Cardiac septum (tissue), 1 donor: ENCODE results near the gene PLEKHN1. TPM values are rescaled to one million over a fixed set of nuclear protein-coding genes. Genes with fewer than 3 reads are reported as not detected.
"Not testable (repeated sequence)": the region's sequence is repeated elsewhere in the genome, so short reads cannot be mapped to it uniquely, and the experiment has no call there.

Source experiments
- DNase-seq: peaks from one replicate; pipeline ENCODE4 v3.0.0-alpha.2; 2020; ENCODE audit warnings: low spot score
- intact Hi-C: fragments of 100-400 bp; cut with DNase I; formaldehyde crosslinking; loops from one replicate; pipeline ENCODE4 v1.14.0; 2022
- total RNA-seq: library from RNA; stranded (reverse); fragmentation: NEBNext Ultra II Directional; extraction: Animal tissue kit (Norgen Biotek cat#: 25700); gene quantifications from one replicate; pipeline ENCODE4 v1.2.1, GENCODE V29; 2021
- donor health status: DM: no; HTN: no; CAD: no.

Gene PLEKHN1
- total RNA-seq, 1 donor from 2014 or later, result not detected

DNA sequence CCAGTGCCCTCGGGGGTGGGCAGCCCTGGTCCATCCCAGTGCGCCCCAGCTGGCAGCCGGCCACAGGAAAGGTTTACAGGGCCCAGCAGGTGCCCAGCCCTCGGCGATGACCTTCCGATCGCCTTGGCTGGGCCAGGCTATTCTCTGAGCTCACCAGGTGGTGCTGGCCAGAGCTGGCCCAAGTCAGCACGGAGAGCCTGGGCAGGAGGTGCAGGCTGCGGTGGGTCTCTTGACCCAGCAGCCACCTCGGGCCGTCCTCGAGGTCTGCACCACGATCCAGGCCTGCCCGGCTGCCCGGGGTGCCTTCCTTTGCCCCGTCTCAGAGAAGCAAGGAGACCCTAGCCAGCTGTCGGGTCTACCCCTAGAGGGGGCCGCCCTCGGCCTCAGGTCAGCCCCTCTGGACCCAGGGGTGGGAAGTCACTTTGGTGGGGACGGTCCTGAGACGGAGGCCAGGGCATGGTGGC lies 15.2 kb downstream of the PLEKHN1 start:
- no peak for DNase-seq
- intact Hi-C loops, result no loop called here

- DNase-seq, result peak; percentile 87
- intact Hi-C loops, result no loop called here
Measured at GRCh38 chr1:981955-982558, 15.8 kb downstream of the PLEKHN1 start, which contains the start of gene PERM1. TSS of gene PERM1 (minus strand) at chr1:982093. CDS start at chr1:981029, 1,064 bp downstream.

DNA sequence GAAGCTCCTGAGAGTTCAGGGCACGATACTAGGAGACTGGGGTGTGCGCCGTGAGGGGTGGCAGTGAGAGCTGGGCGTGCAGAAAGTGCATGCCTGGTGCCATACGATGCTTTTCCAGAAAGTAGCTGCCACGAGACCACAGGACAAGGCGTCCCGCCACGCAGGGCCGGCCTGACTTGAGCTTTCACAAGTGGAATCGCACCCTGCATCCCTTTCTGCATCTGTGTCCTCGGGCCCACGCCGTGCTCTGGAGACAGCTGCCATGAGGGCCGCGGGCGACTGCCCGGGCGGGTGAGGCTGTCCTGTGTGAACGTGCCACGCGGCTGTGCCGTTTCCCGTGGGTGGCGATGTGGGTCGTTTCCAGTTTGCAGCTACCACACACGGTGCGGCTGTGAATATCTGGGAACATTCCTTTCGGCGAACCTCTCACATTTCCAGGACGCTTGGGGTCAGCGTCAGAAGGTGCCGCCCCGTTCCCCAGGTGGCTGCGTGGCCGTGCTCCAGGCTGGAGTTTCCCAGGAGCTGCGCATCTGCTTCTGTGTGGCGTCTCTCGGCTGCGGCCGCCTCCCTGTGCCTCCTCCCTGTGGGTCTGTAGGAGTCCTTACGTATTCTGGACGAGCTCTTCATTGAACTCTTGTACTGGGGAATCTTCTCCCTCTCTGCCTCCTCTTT lies 16.6 kb downstream of the PLEKHN1 start:
- DNase-seq, result no peak
- intact Hi-C loops, result no loop called here

- intact Hi-C loops, result loop anchor here (1.0 kb wide), 1 partner anchor 80 kb away; no protein-coding TSS in a partner anchor
- no peak for DNase-seq
Measured at GRCh38 chr1:983798-984475, 17.7 kb downstream of the PLEKHN1 start.

DNA sequence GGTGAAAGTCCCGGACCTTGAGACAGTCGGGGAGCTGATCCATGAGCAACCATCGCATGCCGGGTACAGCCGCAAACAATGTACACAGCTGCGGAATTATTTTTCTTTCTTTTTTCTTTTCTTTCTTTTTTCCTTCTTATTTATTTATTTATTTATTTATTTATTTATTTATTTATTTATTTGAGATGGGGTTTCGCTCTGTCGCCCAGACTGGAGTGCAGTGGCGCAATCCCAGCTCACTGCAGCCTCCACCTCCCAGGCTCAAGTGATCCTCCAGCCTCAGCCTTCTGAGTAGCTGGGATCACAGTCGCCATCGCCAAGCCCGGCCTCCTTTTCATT lies 18.2 kb downstream of the PLEKHN1 start:
- no peak for DNase-seq
- intact Hi-C loops, result loop anchor here (1.0 kb wide), 1 partner anchor 80 kb away; no protein-coding TSS in a partner anchor

- intact Hi-C loops, result no loop called here
- no peak for DNase-seq
Measured at GRCh38 chr1:985126-985525, 18.8 kb downstream of the PLEKHN1 start.

DNA sequence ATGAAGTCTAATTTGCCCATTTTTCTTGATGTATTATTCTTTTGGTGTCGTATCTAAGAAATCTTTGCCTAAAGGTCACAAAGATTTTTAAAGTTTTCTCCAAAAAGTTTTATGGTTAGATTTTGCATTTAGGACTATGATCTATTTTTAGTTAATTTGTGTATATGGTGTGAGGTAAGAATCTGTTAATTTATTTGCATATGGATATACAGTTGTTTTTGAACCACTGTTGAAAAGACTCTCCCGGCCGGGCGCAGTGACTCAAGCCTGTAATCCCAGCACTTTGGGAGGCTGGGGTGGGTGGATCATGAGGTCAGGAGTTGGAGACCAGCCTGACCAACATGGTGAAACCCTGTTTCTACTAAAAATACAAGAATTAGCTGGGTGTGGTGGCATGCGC lies 21.8 kb downstream of the PLEKHN1 start:
- DNase-seq, intact Hi-C loops: not testable (repeated sequence)

DNA sequence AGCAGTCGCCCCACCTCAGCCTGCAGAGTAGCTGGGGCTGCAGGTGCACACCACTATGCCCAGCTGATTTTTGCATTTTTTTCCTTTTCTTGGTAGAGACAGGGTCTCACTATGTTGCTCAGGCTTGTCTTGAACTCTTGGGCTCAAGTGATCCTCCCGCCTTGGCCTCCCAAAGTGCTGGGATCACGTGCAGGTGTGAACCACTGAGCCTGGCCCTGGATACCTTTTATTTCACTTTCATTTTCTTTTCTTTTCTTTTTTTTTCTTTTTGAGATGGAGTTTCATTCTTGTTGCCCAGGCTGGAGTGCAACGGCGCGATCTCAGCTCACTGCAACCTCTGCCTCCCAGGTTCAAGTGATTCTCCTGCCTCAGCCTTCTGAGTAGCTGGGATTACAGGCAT lies 25.0 kb downstream of the PLEKHN1 start:
- DNase-seq, intact Hi-C loops: not testable (repeated sequence)

GRCh38 chr1:991895-992294 lies 25.6 kb downstream of the PLEKHN1 start:
- no peak for DNase-seq
- intact Hi-C loops, result no loop called here

DNA sequence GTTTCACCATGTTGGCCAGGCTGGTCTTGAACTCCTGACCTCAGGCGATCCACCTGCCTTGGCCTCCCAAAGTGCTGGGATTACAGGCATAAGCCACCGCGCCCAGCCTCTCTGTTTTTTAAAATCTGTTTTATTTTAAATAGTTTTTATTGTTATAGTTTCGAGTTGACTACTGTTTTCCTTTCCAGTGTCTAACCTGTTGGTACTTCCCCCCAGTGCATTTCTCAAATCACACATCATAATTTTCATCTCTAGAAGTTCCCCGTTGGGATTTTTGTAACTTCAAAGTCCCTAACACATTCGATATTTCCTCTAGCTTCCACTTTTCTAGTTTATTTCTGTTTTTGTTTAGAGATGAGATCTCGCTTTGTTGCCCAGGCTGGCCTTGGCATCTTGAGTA lies 26.1 kb downstream of the PLEKHN1 start:
- intact Hi-C loops, result no loop called here
- no peak for DNase-seq

GRCh38 chr1:993379-993995 lies 27.2 kb downstream of the PLEKHN1 start:
- no peak for DNase-seq
- intact Hi-C loops, result no loop called here

DNA sequence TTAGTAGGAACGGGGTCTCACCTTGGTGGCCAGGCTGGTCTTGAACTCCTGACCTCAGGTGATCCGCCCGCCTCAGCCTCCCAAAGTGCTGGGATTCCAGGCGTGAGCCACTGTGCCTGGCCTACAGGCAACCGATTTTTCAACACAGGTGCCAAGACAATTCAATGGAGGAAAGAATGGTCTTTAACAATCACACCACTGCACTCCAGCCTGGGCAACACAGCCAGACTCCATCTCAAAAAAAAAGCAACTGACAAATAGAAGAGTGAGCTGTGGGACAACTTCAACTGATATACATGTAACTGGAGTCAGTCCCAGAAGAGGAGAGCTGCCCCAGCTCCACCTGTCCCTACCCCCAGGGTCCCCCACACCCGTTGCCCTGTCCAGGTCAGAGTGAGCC lies 28.3 kb downstream of the PLEKHN1 start:
- intact Hi-C loops, DNase-seq: not testable (repeated sequence)

DNA sequence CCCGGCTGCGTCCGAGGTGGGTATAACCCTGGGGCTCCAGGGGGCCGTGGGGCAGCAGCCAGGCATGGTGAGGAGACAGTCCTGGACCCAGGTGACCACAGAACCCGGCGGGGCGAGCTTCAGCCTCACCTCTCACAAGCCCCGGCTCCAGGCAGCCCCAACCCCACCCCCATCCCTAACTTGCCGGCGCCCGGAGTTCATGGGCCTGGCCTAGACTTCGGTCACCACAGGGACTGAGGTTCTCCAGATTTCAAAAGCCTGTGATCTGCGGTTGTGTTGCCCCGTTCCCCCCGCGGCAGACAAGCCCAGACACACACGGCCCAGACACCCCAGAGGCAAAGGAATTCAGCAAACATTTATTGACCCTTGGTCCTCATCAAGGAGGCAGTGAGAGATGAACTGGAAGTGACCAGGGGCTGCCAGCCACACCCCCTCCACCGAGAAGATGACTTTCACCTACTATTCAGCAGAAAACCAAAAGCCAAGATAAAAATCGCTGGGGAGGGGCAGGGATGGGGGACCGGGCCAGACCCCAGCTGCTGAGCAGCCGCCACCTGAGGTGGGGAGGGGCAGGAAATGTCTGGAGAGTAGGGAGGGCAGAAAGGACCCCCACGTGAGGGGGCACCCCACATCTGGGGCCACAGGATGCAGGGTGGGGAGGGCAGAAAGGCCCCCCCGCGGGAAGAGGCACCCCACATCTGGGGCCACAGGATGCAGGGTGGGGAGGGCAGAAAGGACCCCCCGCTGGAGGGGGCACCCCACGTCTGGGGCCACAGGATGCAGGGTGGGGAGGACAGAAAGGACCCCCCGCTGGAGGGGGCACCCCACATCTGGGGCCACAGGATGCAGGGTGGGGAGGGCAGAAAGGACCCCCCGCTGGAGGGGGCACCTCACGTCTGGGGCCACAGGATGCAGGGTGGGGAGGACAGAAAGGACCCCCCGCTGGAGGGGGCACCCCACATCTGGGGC lies 29.7 kb downstream of the PLEKHN1 start:
- no peak for DNase-seq

DNA sequence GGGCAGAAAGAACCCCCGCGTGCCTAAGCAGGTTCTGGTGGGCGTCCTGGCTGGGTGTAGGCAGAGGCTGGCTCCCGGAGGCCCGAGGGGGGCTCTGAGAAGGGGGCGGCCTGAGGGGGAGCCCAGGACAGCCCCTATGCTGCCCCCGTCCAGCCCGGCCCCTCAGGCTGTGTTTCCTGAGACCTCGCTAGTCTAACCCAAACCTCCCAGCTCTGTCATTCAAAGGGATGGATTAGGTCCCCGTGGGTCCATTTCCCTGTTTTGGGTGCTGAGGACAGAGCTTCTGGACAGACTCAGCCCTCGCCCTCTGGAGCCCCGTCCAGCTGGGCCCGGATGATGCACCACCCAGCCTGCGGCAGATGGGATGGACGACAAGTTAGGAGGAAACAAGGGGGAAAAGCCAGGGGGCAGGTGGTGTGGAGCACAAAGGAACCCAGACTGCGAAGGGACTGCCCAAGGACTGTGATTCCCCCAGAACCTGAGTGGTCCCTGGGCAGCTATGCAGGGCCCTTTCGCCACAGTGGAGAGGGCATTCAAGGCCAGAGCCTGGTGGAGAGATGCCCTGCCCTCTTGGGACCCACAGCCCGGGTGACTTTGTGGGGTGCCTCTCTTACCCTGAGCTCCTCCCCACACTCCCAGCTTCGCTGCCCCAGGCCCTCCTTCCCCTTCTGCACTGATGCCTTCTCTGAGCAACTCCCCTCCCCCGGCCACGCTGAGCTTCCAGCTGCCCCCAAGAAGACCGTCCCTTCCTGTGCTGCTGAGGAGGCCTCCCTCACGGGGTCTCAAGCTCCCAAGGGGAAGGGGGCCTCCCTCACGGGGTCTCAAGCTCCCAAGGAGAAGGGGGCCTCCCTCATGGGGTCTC lies 30.8 kb downstream of the PLEKHN1 start:
- no peak for DNase-seq

More for the DNA sequence above, 29.7 kb downstream of the PLEKHN1 start:
- intact Hi-C loops, result no loop called here

GRCh38 chr1:997713-997992 lies 31.4 kb downstream of the PLEKHN1 start:
- intact Hi-C loops, result no loop called here
- DNase-seq, result no peak

More for the DNA sequence above, 30.8 kb downstream of the PLEKHN1 start:
- intact Hi-C loops, result no loop called here

GRCh38 chr1:997993-998744 lies 31.9 kb downstream of the PLEKHN1 start:
- intact Hi-C loops, result no loop called here

GRCh38 chr1:998745-998994 lies 32.4 kb downstream of the PLEKHN1 start:
- DNase-seq, result no peak
- intact Hi-C loops, result no loop called here

More at GRCh38 chr1:997993-998744, 31.9 kb downstream of the PLEKHN1 start:
- no peak for DNase-seq
